HG02840 (cell line): Measurements from ENCODE around the gene SHROOM3.
"Not testable (repeated sequence)": the region's sequence is repeated elsewhere in the genome, so short reads cannot be mapped to it uniquely, and the experiment has no call there.

ENCODE experiments used
- ATAC-seq: cut with Tn5 transposase; IDR thresholded peaks from one replicate; pipeline ENCODE4 v1.9.1; 2021; ENCODE audit warnings: mild to moderate bottlenecking, moderate library complexity, moderate number of reproducible peaks; ENCODE audit not compliant: unreplicated experiment, low FRiP score

SHROOM3 gene

GRCh38 chr4:76434901-76435527, at the start of gene SHROOM3:
Gene SHROOM3, plus strand, starts transcription at chr4:76435229. Its CDS starts 824 bp downstream, at chr4:76436053.
- ATAC-seq: no peak

- ATAC-seq: no peak
Observed at GRCh38 chr4:76385974-76386373, 49.1 kb upstream of the SHROOM3 start.

GRCh38 chr4:76386566-76387305, 48.3 kb upstream of the SHROOM3 start:
- no peak for ATAC-seq

DNA sequence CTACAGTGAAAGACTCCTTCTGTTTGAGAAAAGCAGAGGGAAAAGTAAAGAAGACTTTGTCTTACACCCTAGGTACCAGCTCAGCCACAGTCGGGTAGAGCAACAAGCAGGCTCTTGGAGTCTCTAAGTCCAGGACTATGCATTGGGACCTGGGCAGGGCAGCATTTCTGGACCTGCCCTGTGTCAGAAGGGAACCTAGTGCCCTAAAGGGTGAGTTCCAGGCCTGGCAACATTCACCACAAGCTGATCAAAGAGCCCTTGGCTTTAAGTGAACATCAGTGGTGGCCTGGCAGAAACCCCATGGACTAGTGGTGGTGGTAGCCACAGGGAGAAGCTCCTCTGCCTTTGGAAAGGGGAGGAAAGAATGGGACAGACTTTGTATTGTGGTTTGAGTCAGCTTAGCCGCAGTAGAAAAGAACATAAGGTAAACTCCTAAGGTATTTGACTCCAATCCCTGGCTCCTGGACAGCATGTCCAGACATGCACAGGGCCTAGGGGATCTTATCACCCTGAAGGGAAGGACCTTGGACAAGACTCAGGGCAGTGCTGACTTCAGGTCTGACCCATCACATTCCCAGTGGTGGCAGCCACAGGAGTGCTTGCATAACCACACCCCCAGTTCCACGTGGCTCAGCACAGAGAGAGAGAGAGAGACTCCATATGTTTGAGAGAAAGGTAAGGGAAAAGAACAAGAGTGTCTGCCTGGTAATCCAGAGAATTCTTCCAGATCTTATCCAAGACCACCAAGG, 46.7 kb upstream of the SHROOM3 start:
- ATAC-seq: no peak

GRCh38 chr4:76401654-76402053, 33.4 kb upstream of the SHROOM3 start:
- no peak for ATAC-seq

DNA sequence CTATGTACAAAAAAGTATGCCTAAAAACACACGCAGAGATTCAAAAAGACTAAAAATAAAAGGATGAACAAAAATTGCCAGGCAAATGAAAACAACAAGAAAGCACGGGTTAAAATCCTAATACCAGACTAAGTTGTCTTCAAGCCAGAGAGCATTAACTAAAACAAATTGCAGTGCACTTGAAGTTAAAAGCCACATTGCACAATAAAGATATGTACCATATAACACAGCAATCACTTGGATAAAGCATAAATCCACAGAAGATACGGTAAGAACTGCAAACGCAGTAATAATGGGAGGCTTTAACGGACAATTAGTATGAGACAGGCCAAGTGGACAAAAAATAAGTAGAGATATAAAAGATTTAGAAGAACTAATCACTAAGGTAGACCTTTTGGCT, 28.9 kb upstream of the SHROOM3 start:
- no peak for ATAC-seq

DNA sequence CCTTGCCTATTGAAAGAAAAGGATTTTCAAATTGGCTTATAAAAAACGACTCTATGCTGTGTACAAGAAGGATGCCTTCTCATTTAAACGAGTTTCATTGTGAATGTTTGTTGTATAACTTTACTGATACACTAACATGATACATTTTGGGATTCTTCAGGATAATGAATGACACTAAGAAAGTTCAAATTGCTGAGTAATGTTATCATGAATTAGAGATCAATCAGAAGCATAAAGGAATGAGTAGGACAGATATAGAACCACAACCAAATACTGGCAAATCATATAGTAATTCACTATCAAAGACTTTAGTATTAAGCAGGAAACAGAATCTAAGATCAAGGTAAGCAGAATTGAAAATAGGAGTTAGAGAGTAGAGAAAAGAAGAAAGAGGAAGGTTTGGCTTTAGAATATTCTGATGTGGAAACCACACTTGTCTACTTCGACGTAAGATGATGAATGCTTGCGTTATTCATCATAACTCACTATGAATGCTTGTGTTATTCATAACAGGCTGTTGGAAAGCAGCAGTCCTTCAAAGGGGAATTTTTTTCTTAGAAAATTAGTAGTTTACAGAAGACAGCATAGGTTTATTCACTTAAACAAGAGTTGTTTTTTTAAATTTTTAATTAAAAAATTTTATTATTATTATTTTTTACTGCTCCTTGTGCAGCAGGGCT, 27.4 kb upstream of the SHROOM3 start:
- ATAC-seq: no peak

- ATAC-seq: no peak
Observed at GRCh38 chr4:76410636-76411035, 24.4 kb upstream of the SHROOM3 start.

- ATAC-seq: no peak
Observed at GRCh38 chr4:76420188-76420761, 14.8 kb upstream of the SHROOM3 start.

DNA sequence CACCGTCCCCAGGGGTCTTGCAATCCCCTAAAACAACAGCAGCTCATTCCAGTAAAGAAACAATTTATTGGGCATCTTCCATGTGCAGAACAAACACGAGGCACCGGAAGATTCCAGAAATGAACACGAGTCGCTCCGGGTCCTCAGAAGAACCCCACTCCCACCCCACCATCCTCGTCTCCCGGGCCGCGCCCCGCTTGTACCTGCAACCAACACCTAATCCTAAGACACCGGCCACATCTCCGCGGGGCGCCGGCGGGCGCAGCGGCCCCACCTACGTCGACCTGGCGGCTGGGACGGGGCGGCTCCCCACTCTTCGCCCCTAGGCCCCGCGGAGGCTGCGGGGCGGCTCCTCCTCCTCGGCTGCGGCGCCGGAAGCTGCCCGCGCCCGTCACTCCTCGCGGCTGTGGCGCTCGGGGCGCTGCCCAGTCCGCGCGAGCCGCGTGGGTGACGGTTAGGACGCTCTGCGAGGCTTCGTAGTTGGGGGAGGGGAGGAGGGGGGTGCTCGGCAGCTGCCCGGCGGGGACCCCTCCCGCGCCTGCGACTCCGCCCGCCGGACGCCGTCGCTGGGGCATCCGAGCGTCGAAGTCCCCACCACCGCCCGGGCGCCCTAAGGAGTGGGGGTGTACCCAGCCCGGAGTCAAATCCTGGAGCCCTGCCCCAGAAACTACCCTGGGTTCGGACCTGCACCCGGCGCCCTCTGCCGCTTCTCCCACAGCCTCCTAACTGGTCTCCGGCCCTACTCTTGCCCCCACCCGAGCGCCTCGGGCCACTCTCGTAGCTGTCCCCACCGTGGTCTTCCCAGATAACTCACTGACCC, 14.1 kb upstream of the SHROOM3 start, which contains the start of gene CCDC158:
TSS of gene CCDC158 (minus strand) at position 380 of the 820 bp plus-strand sequence. CDS start 17,934 bp downstream, outside the sequence.
- no peak for ATAC-seq

DNA sequence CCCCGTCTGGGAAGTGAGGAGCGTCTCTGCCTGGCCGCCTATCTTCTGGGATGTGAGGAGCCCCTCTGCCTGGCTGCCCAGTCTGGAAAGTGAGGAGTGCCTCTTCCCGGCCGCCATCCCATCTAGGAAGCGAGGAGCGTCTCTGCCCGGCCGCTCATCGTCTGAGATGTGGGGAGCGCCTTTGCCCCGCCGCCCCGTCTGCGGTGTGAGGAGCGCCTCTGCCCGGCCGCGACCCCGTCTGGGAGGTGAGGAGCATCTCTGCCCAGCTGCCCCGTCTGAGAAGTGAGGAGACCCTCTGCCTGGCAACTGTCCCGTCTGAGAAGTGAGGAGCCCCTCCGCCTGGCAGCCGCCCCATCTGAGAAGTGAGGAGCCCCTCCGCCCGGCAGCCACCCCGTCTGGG, 11.9 kb upstream of the SHROOM3 start:
- ATAC-seq: not testable (repeated sequence)

DNA sequence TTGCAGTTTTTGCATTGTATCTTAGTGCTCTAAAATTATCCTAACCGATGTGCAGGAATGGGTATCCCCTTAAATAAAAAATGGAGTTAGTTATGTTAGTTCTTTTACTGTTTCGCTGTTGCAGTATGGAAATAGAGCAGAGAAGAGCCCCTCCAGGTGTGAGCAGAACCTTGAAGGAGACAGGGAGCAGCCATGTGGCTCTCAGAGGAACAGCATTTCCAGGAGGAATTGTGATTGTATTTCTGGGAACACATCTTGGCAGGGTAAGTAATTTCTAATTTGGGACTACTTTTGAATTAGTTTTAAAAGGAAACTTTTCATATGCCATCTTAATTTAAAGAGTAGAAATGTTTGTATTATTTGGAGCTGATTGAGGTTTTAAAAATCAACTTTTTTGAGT, 8.8 kb upstream of the SHROOM3 start:
- no peak for ATAC-seq

GRCh38 chr4:76429636-76430035, 5.4 kb upstream of the SHROOM3 start:
- no peak for ATAC-seq

- no peak for ATAC-seq
Observed at GRCh38 chr4:76430519-76431388, 4.3 kb upstream of the SHROOM3 start.

- ATAC-seq: no peak
Observed at GRCh38 chr4:76435528-76436319, 695 bp downstream of the SHROOM3 start.

- no peak for ATAC-seq
Observed at GRCh38 chr4:76439491-76439890, 4.5 kb downstream of the SHROOM3 start.

GRCh38 chr4:76441881-76442280, 6.9 kb downstream of the SHROOM3 start:
- ATAC-seq: no peak

DNA sequence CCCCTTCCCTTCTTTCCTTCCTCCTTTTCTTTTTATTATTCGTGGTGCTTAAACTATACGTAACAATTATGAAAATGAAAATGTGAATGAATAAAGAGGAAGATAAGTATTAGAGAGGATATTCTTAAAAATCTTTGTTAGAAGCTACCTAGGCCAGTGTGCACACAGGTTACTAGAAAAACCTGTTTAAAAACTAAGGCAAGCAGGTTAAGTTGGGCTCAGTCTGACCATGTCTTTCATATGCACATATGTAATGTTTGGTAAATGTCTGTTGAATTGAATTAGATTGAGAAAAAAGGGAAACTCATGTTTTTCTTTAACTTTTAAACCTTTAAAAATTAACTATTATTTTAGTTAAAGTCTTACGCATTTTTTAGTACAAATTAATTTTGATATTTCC, 7.8 kb downstream of the SHROOM3 start:
- ATAC-seq: no peak
